ENCODE measurements around the gene HACD1. TPM values are rescaled to one million over a fixed set of nuclear protein-coding genes. Genes with fewer than 3 reads are reported as not detected.

HACD1 gene
- polyA plus RNA-seq, 1 experiment: 53.7 TPM

DNA sequence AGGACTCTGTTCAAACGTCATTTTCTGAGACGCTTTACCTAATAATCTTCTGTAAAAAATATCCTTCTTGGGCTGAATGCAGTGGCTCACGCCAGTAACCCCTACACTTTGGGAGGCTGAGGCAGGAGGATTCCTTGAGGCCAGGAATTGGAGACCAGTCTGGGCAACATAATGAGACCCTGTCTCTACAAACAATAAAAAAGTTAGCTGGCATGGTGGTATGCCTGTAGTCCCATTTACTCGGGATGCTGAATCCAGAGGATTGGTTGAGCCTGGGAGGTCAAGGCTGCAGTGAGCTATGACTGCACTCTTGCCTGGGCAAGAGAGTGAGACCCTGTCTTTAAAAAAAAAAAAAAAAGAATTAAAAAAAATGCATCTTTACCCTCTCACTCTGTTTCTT is 31.9 kb upstream of the HACD1 start:
- DNase-seq (ENCODE audit: low read depth, low spot score): no peak
- ChIA-PET CTCF (interaction anchor here (0.6 to 1.5 kb wide), 2 partner anchors 29 to 94 kb away, joined by 4 to 5 read pairs; no protein-coding TSS in a partner anchor), POLR2A (no interaction called here)
- peaks cover 3% of the 10 kb centered on the region; the same call in 1 of the 2 replicates for H3K9me3 ChIP-seq (ENCODE audit: control insufficient read depth, insufficient read depth, low read length)
- H3K27ac ChIP-seq (ENCODE audit: low read depth, low read length): no peak overlapping the region
- H3K27me3 ChIP-seq (ENCODE audit: control insufficient read depth, insufficient read depth, low read length): no peaks in the 10 kb centered on the region
- no peak overlapping the region for H3K4me3 ChIP-seq (ENCODE audit: low read depth, low read length)
- no peak for TF ChIP-seq CTCF (IDR thresholded peaks at IDR 0.05; ENCODE audit: low read depth, low read length)

GRCh38 chr10:17648243-17649035 is 31.3 kb upstream of the HACD1 start:
- no peak for TF ChIP-seq CTCF (IDR thresholded peaks at IDR 0.05; ENCODE audit: low read depth, low read length)
- no peak for DNase-seq (ENCODE audit: low read depth, low spot score)
- POLR2A ChIA-PET: interaction anchor here (0.6 kb wide), 1 partner anchor 737 kb away, joined by 11 read pairs; no protein-coding TSS in a partner anchor
- Histone ChIP-seq H3K9me3 (ENCODE audit: control insufficient read depth, insufficient read depth, low read length) (peaks cover 3% of the 10 kb centered on the region; the same call in 1 of the 2 replicates), H3K27ac (ENCODE audit: low read depth, low read length) (no peak overlapping the region), H3K4me3 (ENCODE audit: low read depth, low read length) (no peak overlapping the region), H3K27me3 (ENCODE audit: control insufficient read depth, insufficient read depth, low read length) (no peaks in the 10 kb centered on the region)
- CTCF ChIA-PET: interaction anchor here (0.6 to 1.6 kb wide), 4 partner anchors 29 to 94 kb away, joined by 3 to 7 read pairs (median 4); no protein-coding TSS in a partner anchor

- no peak for TF ChIP-seq CTCF (IDR thresholded peaks at IDR 0.05; ENCODE audit: low read depth, low read length)
- no peak overlapping the region for H3K4me3 ChIP-seq (ENCODE audit: low read depth, low read length)
- no peaks in the 10 kb centered on the region for H3K27me3 ChIP-seq (ENCODE audit: control insufficient read depth, insufficient read depth, low read length)
- POLR2A ChIA-PET: no interaction called here
- no peak overlapping the region for H3K27ac ChIP-seq (ENCODE audit: low read depth, low read length)
- DNase-seq (ENCODE audit: low read depth, low spot score): no peak
- H3K9me3 ChIP-seq (ENCODE audit: control insufficient read depth, insufficient read depth, low read length): peaks cover 3% of the 10 kb centered on the region; the same call in 1 of the 2 replicates
- CTCF ChIA-PET: interaction anchor here (1.6 kb wide), 1 partner anchor 90 kb away, joined by 7 read pairs; no protein-coding TSS in a partner anchor
Measured at GRCh38 chr10:17647326-17647725, 30.2 kb upstream of the HACD1 start.

GRCh38 chr10:17645621-17646345 is 28.6 kb upstream of the HACD1 start:
- TF ChIP-seq CTCF (IDR thresholded peaks at IDR 0.05; ENCODE audit: low read depth, low read length): no peak
- ChIA-PET CTCF (no interaction called here), POLR2A (interaction anchor here (2.9 kb wide), 1 partner anchor 28 kb away, joined by 23 read pairs; no protein-coding TSS in a partner anchor)
- no peak for DNase-seq (ENCODE audit: low read depth, low spot score)
- Histone ChIP-seq H3K9me3 (ENCODE audit: control insufficient read depth, insufficient read depth, low read length) (peaks cover 3% of the 10 kb centered on the region; the same call in 1 of the 2 replicates), H3K27ac (ENCODE audit: low read depth, low read length) (no peak overlapping the region), H3K27me3 (ENCODE audit: control insufficient read depth, insufficient read depth, low read length) (no peaks in the 10 kb centered on the region), H3K4me3 (ENCODE audit: low read depth, low read length) (peak overlapping the region; percentile 98)
